Measurements from ENCODE around the gene CFLAR. TPM values are rescaled to one million over a fixed set of nuclear protein-coding genes. Genes with fewer than 3 reads are reported as not detected.

CFLAR gene
- total RNA-seq, 1 donor from 2014 or later = 238 TPM

GRCh38 chr2:201074996-201075395, 41.0 kb upstream of the CFLAR start:
- no peak overlapping the region for H3K4me3 ChIP-seq
- intact Hi-C loops (cut with micrococcal nuclease) = no loop called here
- no peak for TF ChIP-seq CTCF (IDR thresholded peaks at IDR 0.05; ENCODE audit: borderline replicate concordance)
- H3K9me3 ChIP-seq (replicated peaks) = no peaks in the 10 kb centered on the region
- DNase-seq = no peak
- no peaks in the 10 kb centered on the region for H3K27me3 ChIP-seq (ENCODE audit: low read depth)
- peaks cover 14% of the 10 kb centered on the region for H3K36me3 ChIP-seq
- peaks cover 58% of the 10 kb centered on the region for H3K4me1 ChIP-seq
- no peak overlapping the region for H3K27ac ChIP-seq (replicated peaks)

GRCh38 chr2:201084863-201085262, 31.1 kb upstream of the CFLAR start:
- H3K27ac ChIP-seq (replicated peaks) = no peak overlapping the region
- no peaks in the 10 kb centered on the region for H3K9me3 ChIP-seq (replicated peaks)
- intact Hi-C loops (cut with micrococcal nuclease) = no loop called here
- H3K4me3 ChIP-seq = no peak overlapping the region
- H3K36me3 ChIP-seq = peaks cover 88% of the 10 kb centered on the region
- no peaks in the 10 kb centered on the region for H3K4me1 ChIP-seq
- no peak for DNase-seq
- no peaks in the 10 kb centered on the region for H3K27me3 ChIP-seq (ENCODE audit: low read depth)
- TF ChIP-seq CTCF (IDR thresholded peaks at IDR 0.05; ENCODE audit: borderline replicate concordance) = no peak

GRCh38 chr2:201090574-201090973, 25.4 kb upstream of the CFLAR start:
- intact Hi-C loops (cut with micrococcal nuclease) = no loop called here
- H3K9me3 ChIP-seq (replicated peaks) = no peaks in the 10 kb centered on the region
- no peaks in the 10 kb centered on the region for H3K27me3 ChIP-seq (ENCODE audit: low read depth)
- H3K4me1 ChIP-seq = no peaks in the 10 kb centered on the region
- TF ChIP-seq CTCF (IDR thresholded peaks at IDR 0.05; ENCODE audit: borderline replicate concordance) = no peak
- peaks cover 35% of the 10 kb centered on the region for H3K36me3 ChIP-seq
- no peak overlapping the region for H3K4me3 ChIP-seq
- no peak for DNase-seq
- no peak overlapping the region for H3K27ac ChIP-seq (replicated peaks)

- no peak for TF ChIP-seq CTCF (IDR thresholded peaks at IDR 0.05; ENCODE audit: borderline replicate concordance)
- no peak for DNase-seq
- intact Hi-C loops (cut with micrococcal nuclease) = no loop called here
- no peak overlapping the region for H3K27ac ChIP-seq (replicated peaks)
- peaks cover 6% of the 10 kb centered on the region for H3K36me3 ChIP-seq
- no peaks in the 10 kb centered on the region for H3K9me3 ChIP-seq (replicated peaks)
- H3K27me3 ChIP-seq (ENCODE audit: low read depth) = no peaks in the 10 kb centered on the region
- H3K4me1 ChIP-seq = no peaks in the 10 kb centered on the region
- H3K4me3 ChIP-seq = no peak overlapping the region
These were observed 22.4 kb upstream of the CFLAR start for GRCh38 chr2:201093573-201093972.

- no peaks in the 10 kb centered on the region for H3K4me1 ChIP-seq
- TF ChIP-seq CTCF (IDR thresholded peaks at IDR 0.05; ENCODE audit: borderline replicate concordance) = no peak
- no peaks in the 10 kb centered on the region for H3K9me3 ChIP-seq (replicated peaks)
- no peaks in the 10 kb centered on the region for H3K36me3 ChIP-seq
- no peak overlapping the region for H3K4me3 ChIP-seq
- H3K27ac ChIP-seq (replicated peaks) = no peak overlapping the region
- no peak for DNase-seq
- intact Hi-C loops (cut with micrococcal nuclease) = no loop called here
- no peaks in the 10 kb centered on the region for H3K27me3 ChIP-seq (ENCODE audit: low read depth)
These were observed 15.5 kb upstream of the CFLAR start for GRCh38 chr2:201100497-201100896.

- no peak for TF ChIP-seq CTCF (IDR thresholded peaks at IDR 0.05; ENCODE audit: borderline replicate concordance)
- intact Hi-C loops (cut with micrococcal nuclease) = no loop called here
- no peaks in the 10 kb centered on the region for H3K27me3 ChIP-seq (ENCODE audit: low read depth)
- no peak for DNase-seq
- no peaks in the 10 kb centered on the region for H3K9me3 ChIP-seq (replicated peaks)
- H3K27ac ChIP-seq (replicated peaks) = no peak overlapping the region
- no peak overlapping the region for H3K4me3 ChIP-seq
- H3K4me1 ChIP-seq = peaks cover 4% of the 10 kb centered on the region
- no peaks in the 10 kb centered on the region for H3K36me3 ChIP-seq
These were observed 10.2 kb upstream of the CFLAR start for GRCh38 chr2:201105759-201106158.

Measured in left ventricle myocardium inferior (tissue), 1 donor.